ENCODE data around the gene EID2.

EID2 gene

DNA sequence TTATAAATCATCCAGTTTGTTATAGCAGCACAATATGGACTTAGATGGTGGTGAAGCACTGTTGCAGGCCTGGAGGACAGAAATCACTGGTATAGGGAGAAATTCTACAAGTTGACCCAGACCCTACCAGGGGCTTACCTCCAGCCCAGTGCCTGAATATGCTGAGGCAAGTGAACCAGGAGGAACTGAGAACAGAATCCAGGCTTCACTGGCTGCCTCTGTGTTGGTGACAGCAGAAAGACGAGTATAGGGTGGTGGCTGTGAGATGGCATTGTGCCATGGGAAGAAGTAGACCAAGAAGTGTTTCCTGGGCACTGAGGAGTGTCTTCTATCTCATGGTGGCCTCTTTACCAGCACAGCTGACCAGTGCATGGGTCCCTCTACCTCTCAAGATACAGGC lies 15.9 kb upstream of the EID2 start:
- Histone ChIP-seq H3K27me3 (replicated peaks; ENCODE audit: control insufficient read depth, insufficient read depth, low read length) (no peaks in the 10 kb centered on the region), H3K36me3 (ENCODE audit: control insufficient read depth, insufficient read depth, low read length) (no peaks in the 10 kb centered on the region), H3K4me3 (replicated peaks; ENCODE audit: low read depth, low read length) (no peak overlapping the region)
- TF ChIP-seq, protein P1, sequence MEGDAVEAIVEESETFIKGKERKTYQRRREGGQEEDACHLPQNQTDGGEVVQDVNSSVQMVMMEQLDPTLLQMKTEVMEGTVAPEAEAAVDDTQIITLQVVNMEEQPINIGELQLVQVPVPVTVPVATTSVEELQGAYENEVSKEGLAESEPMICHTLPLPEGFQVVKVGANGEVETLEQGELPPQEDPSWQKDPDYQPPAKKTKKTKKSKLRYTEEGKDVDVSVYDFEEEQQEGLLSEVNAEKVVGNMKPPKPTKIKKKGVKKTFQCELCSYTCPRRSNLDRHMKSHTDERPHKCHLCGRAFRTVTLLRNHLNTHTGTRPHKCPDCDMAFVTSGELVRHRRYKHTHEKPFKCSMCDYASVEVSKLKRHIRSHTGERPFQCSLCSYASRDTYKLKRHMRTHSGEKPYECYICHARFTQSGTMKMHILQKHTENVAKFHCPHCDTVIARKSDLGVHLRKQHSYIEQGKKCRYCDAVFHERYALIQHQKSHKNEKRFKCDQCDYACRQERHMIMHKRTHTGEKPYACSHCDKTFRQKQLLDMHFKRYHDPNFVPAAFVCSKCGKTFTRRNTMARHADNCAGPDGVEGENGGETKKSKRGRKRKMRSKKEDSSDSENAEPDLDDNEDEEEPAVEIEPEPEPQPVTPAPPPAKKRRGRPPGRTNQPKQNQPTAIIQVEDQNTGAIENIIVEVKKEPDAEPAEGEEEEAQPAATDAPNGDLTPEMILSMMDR (IDR thresholded peaks at IDR 0.05; ENCODE audit: insufficient read depth, low read length, poor library complexity, severe bottlenecking), result no peak
- DNase-seq (ENCODE audit: extremely low read depth, insufficient read length), result no peak

DNA sequence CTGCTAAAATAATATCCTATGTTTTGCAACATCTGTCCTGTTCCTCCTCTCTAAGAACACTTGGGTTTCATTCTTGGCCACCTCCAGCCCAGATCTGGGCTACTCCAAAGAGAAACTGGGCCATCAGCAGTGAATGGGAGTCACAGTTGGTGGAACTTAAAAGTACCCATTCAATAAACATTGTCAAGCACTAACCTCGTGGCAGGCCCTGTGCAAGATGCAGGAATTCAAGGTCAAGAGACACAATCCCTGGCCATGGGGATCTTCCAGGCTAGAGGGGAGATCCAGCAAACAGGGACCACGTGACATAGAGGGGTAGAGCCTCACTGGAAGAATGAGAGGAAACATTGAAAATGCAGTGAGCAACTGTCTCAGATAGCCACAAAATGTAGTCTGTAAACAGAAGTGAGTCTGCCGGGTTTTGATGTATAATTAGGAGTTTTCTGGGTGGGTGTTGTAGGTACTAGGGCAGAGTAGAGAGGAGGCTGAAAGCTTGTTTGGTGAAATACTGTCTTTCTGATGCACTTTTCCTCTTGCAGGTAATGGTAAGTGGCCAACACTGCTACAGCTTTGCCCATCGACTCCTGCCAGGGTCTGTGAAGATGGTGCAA lies 14.8 kb upstream of the EID2 start:
- no peaks in the 10 kb centered on the region for H3K27me3 ChIP-seq (replicated peaks; ENCODE audit: control insufficient read depth, insufficient read depth, low read length)
- H3K36me3 ChIP-seq (ENCODE audit: control insufficient read depth, insufficient read depth, low read length), result no peaks in the 10 kb centered on the region
- TF ChIP-seq, protein P1 (IDR thresholded peaks at IDR 0.05; ENCODE audit: insufficient read depth, low read length, poor library complexity, severe bottlenecking), result no peak
- H3K4me3 ChIP-seq (replicated peaks; ENCODE audit: low read depth, low read length), result no peak overlapping the region
- DNase-seq (ENCODE audit: extremely low read depth, insufficient read length), result no peak

DNA sequence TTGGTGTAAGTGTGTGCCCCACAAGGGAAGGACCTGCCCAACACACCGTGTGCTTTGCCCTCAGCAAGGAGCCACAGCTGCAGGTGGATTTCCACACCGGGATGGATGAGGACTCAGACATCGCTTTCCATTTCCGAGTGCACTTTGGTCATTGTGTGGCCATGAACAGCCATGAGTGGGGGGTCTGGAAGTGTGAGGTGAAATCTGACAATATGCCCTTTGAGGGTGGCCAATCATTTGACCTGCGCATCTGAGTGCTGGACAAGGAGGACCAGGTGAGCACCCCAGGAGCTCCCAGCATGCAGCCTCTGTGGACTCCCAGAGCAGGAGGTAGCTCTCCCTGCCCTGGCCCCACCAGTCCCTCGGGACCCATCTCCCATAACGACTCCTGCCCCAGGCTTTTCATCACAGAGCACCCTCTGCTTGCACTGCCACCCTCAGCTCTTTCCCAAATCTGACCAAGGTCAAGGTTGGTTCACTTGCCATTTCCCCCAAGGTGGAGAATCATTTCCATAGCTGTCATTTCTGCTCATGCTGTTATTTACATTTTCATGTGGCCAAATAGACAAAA lies 13.2 kb upstream of the EID2 start:
- TF ChIP-seq, protein P1 (IDR thresholded peaks at IDR 0.05; ENCODE audit: insufficient read depth, low read length, poor library complexity, severe bottlenecking), result no peak
- no peak for DNase-seq (ENCODE audit: extremely low read depth, insufficient read length)
- no peaks in the 10 kb centered on the region for H3K27me3 ChIP-seq (replicated peaks; ENCODE audit: control insufficient read depth, insufficient read depth, low read length)
- H3K36me3 ChIP-seq (ENCODE audit: control insufficient read depth, insufficient read depth, low read length), result no peaks in the 10 kb centered on the region
- no peak overlapping the region for H3K4me3 ChIP-seq (replicated peaks; ENCODE audit: low read depth, low read length)

DNA sequence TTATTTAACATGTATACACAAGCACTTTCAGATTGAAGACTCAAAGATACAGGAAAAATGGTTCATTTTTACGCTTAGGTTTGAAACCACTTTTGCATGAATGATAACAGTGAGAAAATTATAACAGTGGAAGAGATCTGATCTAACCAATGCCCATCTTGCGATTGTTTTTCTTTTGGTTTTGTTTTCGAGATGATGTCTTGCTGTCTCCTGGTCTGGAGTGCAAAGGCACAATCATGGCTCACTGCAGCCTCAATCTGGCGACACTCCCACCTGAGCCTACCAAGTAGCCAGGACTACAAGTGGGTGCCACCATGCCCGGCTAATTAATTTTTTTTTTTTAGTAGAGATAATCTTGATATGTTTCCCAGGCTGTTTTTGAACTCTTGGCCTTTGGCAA lies 10.2 kb upstream of the EID2 start:
- Histone ChIP-seq H3K4me3 (replicated peaks; ENCODE audit: low read depth, low read length) (no peak overlapping the region), H3K36me3 (ENCODE audit: control insufficient read depth, insufficient read depth, low read length) (no peaks in the 10 kb centered on the region), H3K27me3 (replicated peaks; ENCODE audit: control insufficient read depth, insufficient read depth, low read length) (no peaks in the 10 kb centered on the region)
- DNase-seq (ENCODE audit: extremely low read depth, insufficient read length), result no peak
- TF ChIP-seq, protein P1 (IDR thresholded peaks at IDR 0.05; ENCODE audit: insufficient read depth, low read length, poor library complexity, severe bottlenecking), result no peak

DNA sequence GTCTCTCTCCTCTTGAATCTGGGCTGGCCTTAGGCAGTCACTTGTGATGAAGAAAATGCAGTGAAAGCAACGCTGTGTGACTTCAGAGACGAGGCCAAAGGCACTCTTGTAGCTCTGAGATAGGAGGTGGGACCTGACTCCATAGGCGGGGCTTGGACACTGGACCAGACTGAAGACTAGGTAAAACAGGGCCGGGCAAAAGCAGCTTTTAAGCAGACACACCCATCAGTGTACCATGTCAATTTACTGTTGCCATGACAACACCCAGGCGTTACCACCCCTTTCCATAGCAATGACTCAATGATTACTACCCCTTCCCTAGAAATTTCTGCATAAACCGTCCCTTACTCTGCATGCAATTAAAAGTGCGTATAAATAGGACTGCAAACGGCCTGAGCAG lies 6.6 kb upstream of the EID2 start:
- DNase-seq (ENCODE audit: extremely low read depth, insufficient read length), result no peak
- H3K36me3 ChIP-seq (ENCODE audit: control insufficient read depth, insufficient read depth, low read length), result no peaks in the 10 kb centered on the region
- TF ChIP-seq, protein P1 (IDR thresholded peaks at IDR 0.05; ENCODE audit: insufficient read depth, low read length, poor library complexity, severe bottlenecking), result no peak
- H3K27me3 ChIP-seq (replicated peaks; ENCODE audit: control insufficient read depth, insufficient read depth, low read length), result no peaks in the 10 kb centered on the region
- no peak overlapping the region for H3K4me3 ChIP-seq (replicated peaks; ENCODE audit: low read depth, low read length)
